Gastrocnemius medialis (tissue), 4 donors: ENCODE measurements around the gene NEK6.

ENCODE experiments used
- POLR2A ChIP-seq, 2 donors: fragments of 450-650 bp; IDR thresholded peaks; one replicate each; pipeline ENCODE4 v1.6.1; 2017; ENCODE audit warnings: antibody characterized with exemption in 2 of 2, mild to moderate bottlenecking in 2 of 2, moderate library complexity in 2 of 2
- TF ChIP-seq, protein P1 (sequence below), 5 experiments: fragments of 450-650 bp in 3 of 5; fragments of 200-600 bp in 2 of 5; sonication (generic) in 2 of 5; IDR thresholded peaks in 4 of 5; conservative IDR thresholded peaks in 1 of 5; 1 replicate in 4 of 5; 2 replicates in 1 of 5; pipeline ENCODE4 v1.5.1; 2016 to 2019; ENCODE audit warnings: antibody characterized with exemption in 5 of 5, mild to moderate bottlenecking in 3 of 5, moderate library complexity in 3 of 5

DNA sequence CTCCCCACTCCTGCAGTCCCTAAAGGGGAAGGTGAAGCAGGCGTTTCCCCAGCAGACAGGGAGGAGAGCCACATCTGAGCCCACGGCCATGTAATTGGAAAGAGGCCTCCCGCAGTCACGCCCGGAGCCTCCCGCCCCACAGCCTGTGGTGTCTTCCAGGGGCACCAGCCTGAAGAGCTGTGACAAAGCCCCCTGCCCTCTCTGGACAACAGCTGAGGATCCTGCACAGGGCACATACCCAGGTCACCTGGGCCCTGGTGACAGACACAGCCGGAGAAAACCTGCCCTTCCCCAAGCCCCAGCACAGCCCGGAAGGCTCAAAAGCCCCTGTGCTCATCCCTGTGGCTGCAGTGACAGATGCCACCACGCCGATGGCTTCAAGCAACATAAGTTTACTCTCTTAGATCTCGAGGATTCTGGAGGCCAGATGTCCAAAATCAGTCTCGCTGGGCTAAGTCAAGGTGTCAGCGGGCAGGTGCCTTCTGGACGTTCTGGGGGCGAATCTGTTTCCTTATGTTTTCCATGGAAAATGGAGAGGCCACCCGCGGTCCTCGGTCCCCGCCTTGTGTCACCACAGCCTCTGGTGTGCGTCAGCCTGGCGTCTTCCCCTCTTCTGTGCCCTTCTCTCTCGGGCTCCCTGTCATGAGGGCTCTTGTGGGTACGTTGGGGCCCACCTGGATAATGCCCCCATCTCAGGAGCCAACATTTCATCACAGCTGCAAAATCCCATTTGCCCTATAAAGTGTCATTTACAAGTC is 86.0 kb downstream of the NEK6 start:
- no peak for TF ChIP-seq POLR2A (IDR thresholded peaks at IDR 0.05)
- TF ChIP-seq, protein P1, sequence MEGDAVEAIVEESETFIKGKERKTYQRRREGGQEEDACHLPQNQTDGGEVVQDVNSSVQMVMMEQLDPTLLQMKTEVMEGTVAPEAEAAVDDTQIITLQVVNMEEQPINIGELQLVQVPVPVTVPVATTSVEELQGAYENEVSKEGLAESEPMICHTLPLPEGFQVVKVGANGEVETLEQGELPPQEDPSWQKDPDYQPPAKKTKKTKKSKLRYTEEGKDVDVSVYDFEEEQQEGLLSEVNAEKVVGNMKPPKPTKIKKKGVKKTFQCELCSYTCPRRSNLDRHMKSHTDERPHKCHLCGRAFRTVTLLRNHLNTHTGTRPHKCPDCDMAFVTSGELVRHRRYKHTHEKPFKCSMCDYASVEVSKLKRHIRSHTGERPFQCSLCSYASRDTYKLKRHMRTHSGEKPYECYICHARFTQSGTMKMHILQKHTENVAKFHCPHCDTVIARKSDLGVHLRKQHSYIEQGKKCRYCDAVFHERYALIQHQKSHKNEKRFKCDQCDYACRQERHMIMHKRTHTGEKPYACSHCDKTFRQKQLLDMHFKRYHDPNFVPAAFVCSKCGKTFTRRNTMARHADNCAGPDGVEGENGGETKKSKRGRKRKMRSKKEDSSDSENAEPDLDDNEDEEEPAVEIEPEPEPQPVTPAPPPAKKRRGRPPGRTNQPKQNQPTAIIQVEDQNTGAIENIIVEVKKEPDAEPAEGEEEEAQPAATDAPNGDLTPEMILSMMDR (IDR thresholded peaks at IDR 0.05 in 4 of 5, conservative IDR thresholded peaks at IDR 0.05 in 1 of 5) = no peak
